ENCODE data around the gene NBAS. TPM values are rescaled to one million over a fixed set of nuclear protein-coding genes. Genes with fewer than 3 reads are reported as not detected.

NBAS gene
- total and polyA plus RNA-seq, 2 donors (not counting 1 experiment from before 2014, with no cell fraction given) = 27.0 to 124 TPM

GRCh38 chr2:15200581-15200980 lies 360.6 kb downstream of the NBAS start:
- TF ChIP-seq EZH2 (IDR thresholded peaks at IDR 0.05; ENCODE audit: low read length, missing control alignments) (no peak), CTCF (conservative IDR thresholded peaks at IDR 0.05 in 1 of 2, IDR thresholded peaks at IDR 0.05 in 1 of 2; ENCODE audit: low read depth in 1 of 2, low read length in 2 of 2) (no peak)
- H3K9ac ChIP-seq (ENCODE audit: insufficient read depth, low read length) = no peak overlapping the region
- no peaks in the 10 kb centered on the region for H4K20me1 ChIP-seq (ENCODE audit: control insufficient read depth, extremely low read depth, insufficient read depth, low read length)
- no peaks in the 10 kb centered on the region for H3K79me2 ChIP-seq (ENCODE audit: control insufficient read depth, insufficient read depth, low read length)
- H3K4me3 ChIP-seq (replicated peaks in 1 of 4; ENCODE audit: control extremely low read depth in 1 of 4, insufficient read depth in 1 of 4, low read depth in 3 of 4, low read length in 4 of 4) = no peak overlapping the region
- H2AFZ ChIP-seq (ENCODE audit: low read length) = no peak overlapping the region
- H3K27me3 ChIP-seq (ENCODE audit: control insufficient read depth, insufficient read depth, low read length) = no peaks in the 10 kb centered on the region
- no peak for DNase-seq (ENCODE audit: low read depth in 2 of 2)
- H3K9me3 ChIP-seq (ENCODE audit: control insufficient read depth, insufficient read depth, low read depth, low read length) = no peaks in the 10 kb centered on the region
- H3K27ac ChIP-seq (ENCODE audit: insufficient read depth, low read length) = no peak overlapping the region
- H3K36me3 ChIP-seq (ENCODE audit: control insufficient read depth, insufficient read depth, low read length) = no peaks in the 10 kb centered on the region
- H3K4me2 ChIP-seq (ENCODE audit: extremely low read depth, insufficient read depth, low read length) = no peak overlapping the region
- no peaks in the 10 kb centered on the region for H3K4me1 ChIP-seq (ENCODE audit: control insufficient read depth, extremely low read depth, insufficient read depth, low read length)

GRCh38 chr2:15198051-15198450 lies 363.1 kb downstream of the NBAS start:
- Histone ChIP-seq H3K9ac (ENCODE audit: insufficient read depth, low read length) (no peak overlapping the region), H3K4me2 (ENCODE audit: extremely low read depth, insufficient read depth, low read length) (no peak overlapping the region), H2AFZ (ENCODE audit: low read length) (no peak overlapping the region), H3K4me1 (ENCODE audit: control insufficient read depth, extremely low read depth, insufficient read depth, low read length) (no peaks in the 10 kb centered on the region), H3K27me3 (ENCODE audit: control insufficient read depth, insufficient read depth, low read length) (no peaks in the 10 kb centered on the region), H3K4me3 (replicated peaks in 1 of 4; ENCODE audit: control extremely low read depth in 1 of 4, insufficient read depth in 1 of 4, low read depth in 3 of 4, low read length in 4 of 4) (no peak overlapping the region), H4K20me1 (ENCODE audit: control insufficient read depth, extremely low read depth, insufficient read depth, low read length) (no peaks in the 10 kb centered on the region), H3K27ac (ENCODE audit: insufficient read depth, low read length) (no peak overlapping the region), H3K36me3 (ENCODE audit: control insufficient read depth, insufficient read depth, low read length) (no peaks in the 10 kb centered on the region), H3K79me2 (ENCODE audit: control insufficient read depth, insufficient read depth, low read length) (no peaks in the 10 kb centered on the region), H3K9me3 (ENCODE audit: control insufficient read depth, insufficient read depth, low read depth, low read length) (no peaks in the 10 kb centered on the region)
- DNase-seq (ENCODE audit: low read depth in 2 of 2) = no peak
- TF ChIP-seq CTCF (conservative IDR thresholded peaks at IDR 0.05 in 1 of 2, IDR thresholded peaks at IDR 0.05 in 1 of 2; ENCODE audit: low read depth in 1 of 2, low read length in 2 of 2) = no peak
- TF ChIP-seq EZH2 (IDR thresholded peaks at IDR 0.05; ENCODE audit: low read length, missing control alignments) = no peak

GRCh38 chr2:15195813-15196212 lies 365.3 kb downstream of the NBAS start:
- Histone ChIP-seq H3K4me1 (ENCODE audit: control insufficient read depth, extremely low read depth, insufficient read depth, low read length) (no peaks in the 10 kb centered on the region), H3K27me3 (ENCODE audit: control insufficient read depth, insufficient read depth, low read length) (no peaks in the 10 kb centered on the region), H3K4me2 (ENCODE audit: extremely low read depth, insufficient read depth, low read length) (no peak overlapping the region), H3K4me3 (replicated peaks in 1 of 4; ENCODE audit: control extremely low read depth in 1 of 4, insufficient read depth in 1 of 4, low read depth in 3 of 4, low read length in 4 of 4) (no peak overlapping the region), H3K9ac (ENCODE audit: insufficient read depth, low read length) (no peak overlapping the region), H4K20me1 (ENCODE audit: control insufficient read depth, extremely low read depth, insufficient read depth, low read length) (no peaks in the 10 kb centered on the region), H2AFZ (ENCODE audit: low read length) (no peak overlapping the region), H3K36me3 (ENCODE audit: control insufficient read depth, insufficient read depth, low read length) (no peaks in the 10 kb centered on the region), H3K27ac (ENCODE audit: insufficient read depth, low read length) (no peak overlapping the region), H3K79me2 (ENCODE audit: control insufficient read depth, insufficient read depth, low read length) (no peaks in the 10 kb centered on the region), H3K9me3 (ENCODE audit: control insufficient read depth, insufficient read depth, low read depth, low read length) (no peaks in the 10 kb centered on the region)
- TF ChIP-seq CTCF (conservative IDR thresholded peaks at IDR 0.05 in 1 of 2, IDR thresholded peaks at IDR 0.05 in 1 of 2; ENCODE audit: low read depth in 1 of 2, low read length in 2 of 2) (no peak), EZH2 (IDR thresholded peaks at IDR 0.05; ENCODE audit: low read length, missing control alignments) (no peak)
- no peak for DNase-seq (ENCODE audit: low read depth in 2 of 2)
